EH (cell line): ENCODE measurements around the gene SIGLECL1.

Experiments
- DNase-seq: peaks from one replicate; pipeline ENCODE4 v3.0.0-alpha.2; 2015; ENCODE audit warnings: low read depth

SIGLECL1 gene

GRCh38 chr19:51295382-51296126 is 44.7 kb downstream of the SIGLECL1 start:
- no peak for DNase-seq

- no peak for DNase-seq
Observed at GRCh38 chr19:51296336-51297093, 45.6 kb downstream of the SIGLECL1 start.

GRCh38 chr19:51297406-51297805 is 46.5 kb downstream of the SIGLECL1 start:
- no peak for DNase-seq

GRCh38 chr19:51301266-51301665 is 50.4 kb downstream of the SIGLECL1 start:
- no peak for DNase-seq

GRCh38 chr19:51305479-51305878 is 54.6 kb downstream of the SIGLECL1 start:
- DNase-seq, result no peak

GRCh38 chr19:51311351-51312257 is 60.7 kb downstream of the SIGLECL1 start, which contains the start of gene IGLON5:
Gene IGLON5 (plus strand): TSS chr19:51311644. CDS start chr19:51311848, 204 bp downstream.
- no peak for DNase-seq

- DNase-seq, result no peak
Observed at GRCh38 chr19:51316688-51317087, 65.8 kb downstream of the SIGLECL1 start.

- no peak for DNase-seq
Observed at GRCh38 chr19:51317376-51317775, 66.5 kb downstream of the SIGLECL1 start.

- no peak for DNase-seq
Observed at GRCh38 chr19:51317968-51318367, 67.1 kb downstream of the SIGLECL1 start.
